Superior temporal gyrus (tissue), 1 donor: ENCODE results near the gene KCNK5.
A peak's percentile ranks its signal among the peaks of the same experiment; 100 is the strongest.

ENCODE experiments used
- DNase-seq: peaks from one replicate; pipeline ENCODE4 v3.0.0-alpha.2; 2016; ENCODE audit errors: extremely low spot score

Gene KCNK5, protein sequence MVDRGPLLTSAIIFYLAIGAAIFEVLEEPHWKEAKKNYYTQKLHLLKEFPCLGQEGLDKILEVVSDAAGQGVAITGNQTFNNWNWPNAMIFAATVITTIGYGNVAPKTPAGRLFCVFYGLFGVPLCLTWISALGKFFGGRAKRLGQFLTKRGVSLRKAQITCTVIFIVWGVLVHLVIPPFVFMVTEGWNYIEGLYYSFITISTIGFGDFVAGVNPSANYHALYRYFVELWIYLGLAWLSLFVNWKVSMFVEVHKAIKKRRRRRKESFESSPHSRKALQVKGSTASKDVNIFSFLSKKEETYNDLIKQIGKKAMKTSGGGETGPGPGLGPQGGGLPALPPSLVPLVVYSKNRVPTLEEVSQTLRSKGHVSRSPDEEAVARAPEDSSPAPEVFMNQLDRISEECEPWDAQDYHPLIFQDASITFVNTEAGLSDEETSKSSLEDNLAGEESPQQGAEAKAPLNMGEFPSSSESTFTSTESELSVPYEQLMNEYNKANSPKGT

DNA sequence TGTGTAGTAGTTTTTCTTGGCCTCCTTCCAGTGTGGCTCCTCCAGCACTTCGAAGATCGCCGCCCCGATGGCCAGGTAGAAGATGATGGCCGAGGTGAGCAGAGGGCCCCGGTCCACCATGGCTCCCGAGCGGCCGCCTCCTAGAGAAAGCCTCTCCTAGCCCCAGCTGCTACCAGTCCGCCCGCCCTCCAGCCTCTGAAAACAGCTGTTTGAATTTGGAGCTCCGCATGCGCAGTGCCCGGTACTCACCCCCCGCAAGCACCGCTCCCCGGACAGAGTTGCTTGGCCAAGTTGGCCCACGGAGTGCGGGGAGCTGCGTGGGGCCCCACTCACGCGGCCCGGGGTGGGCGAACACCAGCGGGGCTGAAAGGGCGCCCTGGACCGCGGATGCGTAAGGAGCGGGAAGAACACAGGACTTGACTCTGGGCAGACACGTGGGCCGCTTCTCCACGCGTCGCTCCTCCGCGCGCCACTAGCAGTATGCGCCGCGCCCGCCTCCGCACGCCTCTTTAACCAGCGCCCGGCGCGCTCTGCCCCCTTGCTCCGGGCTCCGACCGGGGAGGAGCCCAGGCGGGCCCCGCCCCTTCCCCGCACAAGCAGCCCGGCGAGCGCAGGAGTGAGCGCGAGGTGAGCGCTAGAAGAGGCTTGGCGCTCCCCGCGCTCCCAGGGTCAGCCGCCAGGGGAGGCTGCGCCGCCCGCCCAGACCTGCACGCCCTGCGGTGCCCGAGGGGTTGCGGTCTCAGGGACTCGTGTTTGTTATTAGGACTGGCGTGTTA, at the start of gene KCNK5:
TSS of gene KCNK5 (minus strand) at position 484 of the 776 bp plus-strand sequence. CDS start at position 120, 364 bp downstream.
- DNase-seq: peak; percentile 24

DNA sequence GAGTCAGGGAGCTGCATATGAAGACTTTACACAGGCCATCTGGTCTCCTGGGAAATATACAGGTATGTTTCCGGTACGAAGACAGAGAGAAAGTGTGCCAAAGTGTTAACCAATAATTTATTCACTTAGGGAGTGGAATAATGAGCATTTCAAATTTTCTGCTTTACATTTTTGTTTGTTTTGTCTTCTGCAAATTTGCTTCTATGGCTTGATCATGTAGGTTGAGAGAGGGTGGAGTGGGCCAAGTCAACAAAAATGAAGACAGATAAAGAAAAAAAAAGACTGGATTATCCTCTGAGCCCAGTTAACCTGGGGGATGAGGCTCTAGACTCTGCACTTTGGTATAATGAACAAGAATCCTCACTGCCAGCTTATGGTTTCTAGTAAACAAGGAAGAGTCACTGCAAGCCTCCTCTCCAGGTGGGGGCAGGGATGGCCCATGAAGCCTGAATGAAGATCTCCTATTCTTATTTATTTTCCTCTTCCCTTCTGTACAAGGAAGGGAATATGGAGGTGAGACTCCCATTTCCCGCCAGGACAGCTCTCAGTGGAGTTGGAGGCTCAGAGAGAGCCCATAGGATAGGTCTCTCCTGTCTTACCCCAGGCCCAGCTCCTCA, 47.2 kb upstream of the KCNK5 start:
- no peak for DNase-seq

DNA sequence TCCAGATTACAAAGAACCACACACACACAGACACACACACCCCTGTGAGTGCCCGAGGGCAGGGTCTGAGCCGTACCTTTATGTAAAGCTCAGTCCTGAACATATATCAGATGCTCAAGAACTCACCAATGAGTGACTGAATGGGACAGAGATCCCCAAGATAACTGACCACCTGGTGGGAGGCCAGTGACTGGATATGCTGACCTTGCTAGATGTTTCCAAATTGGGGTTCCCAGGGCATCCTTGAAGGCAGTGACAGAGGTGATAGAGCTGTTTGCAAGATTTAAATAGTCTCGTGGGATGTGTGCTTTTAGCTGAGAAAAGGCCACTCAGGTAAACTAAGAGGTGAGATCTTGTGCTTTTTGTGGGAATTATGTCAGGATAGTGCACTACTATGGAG, 45.6 kb upstream of the KCNK5 start:
- no peak for DNase-seq

DNA sequence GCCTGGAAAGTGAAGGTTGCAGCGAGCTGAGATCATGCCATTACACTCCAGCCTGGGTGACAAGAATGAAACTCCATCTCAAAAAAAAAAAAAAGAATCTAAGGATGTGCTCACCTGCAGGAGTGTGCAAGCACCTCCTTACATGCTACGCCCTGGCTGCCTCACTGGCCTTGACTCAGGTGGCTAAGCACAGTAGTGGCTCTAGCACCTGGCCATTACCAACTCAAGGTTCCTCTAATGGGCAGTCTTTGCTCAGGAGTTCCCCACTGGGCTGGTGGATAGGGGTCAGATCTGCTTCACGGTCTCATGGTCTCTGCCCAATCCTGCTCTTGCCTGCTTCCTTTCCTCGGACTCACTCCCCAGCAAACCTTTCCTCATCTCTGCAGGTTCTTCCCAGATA, 45.2 kb upstream of the KCNK5 start:
- DNase-seq: no peak

DNA sequence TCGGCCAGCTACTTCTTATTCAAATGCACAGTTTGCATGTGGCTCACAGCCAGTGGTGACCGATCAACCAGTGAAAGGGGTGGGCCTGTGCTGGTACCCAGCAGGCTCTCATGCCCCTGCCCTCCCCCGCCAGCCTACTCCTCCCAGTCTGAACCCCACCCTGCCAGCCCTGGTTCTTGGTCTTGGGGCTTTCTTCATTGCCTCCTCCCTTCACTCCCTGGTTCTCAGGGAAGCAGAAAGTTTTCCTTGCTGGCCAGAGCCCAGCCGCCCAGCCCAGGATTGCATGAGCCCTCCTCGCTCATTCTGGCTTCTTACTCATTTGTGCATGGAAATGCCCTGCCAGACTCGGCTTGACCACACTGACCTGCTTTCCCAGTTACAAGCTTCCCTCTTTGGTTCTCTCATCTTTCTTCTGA, 44.1 kb upstream of the KCNK5 start:
- no peak for DNase-seq

DNA sequence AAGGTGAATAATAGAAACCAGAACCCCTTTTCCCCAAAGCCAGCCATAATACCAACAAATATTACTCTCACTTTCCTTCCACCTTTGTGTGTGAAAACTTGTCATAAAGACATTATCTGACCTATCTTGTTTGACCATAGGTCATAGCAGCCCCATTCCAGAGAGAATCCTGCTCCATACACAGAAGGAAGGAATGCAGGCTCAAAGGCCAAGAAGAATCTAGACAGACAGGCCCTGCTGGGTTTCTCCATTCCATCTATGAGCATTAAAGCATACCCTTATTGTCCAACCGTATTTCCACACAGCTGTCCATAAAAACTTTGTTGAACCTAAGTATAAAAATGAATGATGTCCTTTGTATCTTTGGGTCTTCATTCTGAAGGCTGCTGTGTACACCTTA, 40.7 kb upstream of the KCNK5 start:
- no peak for DNase-seq

DNA sequence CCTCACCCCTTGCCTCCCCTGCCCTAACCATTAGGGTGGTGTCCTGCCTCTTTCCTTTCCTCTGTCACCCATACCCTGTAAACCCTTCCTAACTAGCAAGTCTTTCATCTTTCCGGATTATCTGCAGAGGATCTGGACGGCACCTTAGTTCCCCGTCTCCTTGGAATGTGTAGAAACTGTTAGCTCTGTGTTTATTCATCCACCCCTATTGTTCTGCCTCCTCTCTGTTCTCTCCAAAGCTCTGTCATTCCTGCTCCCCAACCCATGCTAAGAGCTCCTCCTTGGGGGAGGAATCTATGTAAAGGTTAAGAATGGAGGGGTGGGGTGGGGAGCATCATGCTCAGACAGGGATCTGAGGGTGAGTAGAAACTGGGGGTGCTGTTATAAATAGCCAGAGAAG, 39.4 kb upstream of the KCNK5 start:
- no peak for DNase-seq

DNA sequence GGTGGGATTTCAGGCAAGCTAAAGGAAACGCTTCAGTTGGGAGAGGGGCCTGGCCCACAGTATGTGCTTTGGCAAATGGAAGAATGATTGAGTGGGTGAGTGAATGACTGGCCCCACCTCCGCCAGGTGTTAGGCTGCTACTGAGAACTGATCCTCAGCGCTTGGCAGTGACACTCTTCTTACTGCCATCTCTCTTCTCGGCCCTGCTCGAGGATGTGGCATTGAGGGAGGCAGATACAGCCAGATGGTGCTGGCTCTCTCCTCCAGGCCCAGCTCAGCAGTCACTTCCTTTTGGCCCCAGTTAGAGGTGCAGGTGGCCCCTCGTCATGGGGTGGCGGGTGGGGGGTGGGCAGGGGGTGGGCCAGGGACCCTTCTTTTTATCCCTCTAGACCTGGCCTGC, 38.9 kb upstream of the KCNK5 start:
- DNase-seq: no peak

DNA sequence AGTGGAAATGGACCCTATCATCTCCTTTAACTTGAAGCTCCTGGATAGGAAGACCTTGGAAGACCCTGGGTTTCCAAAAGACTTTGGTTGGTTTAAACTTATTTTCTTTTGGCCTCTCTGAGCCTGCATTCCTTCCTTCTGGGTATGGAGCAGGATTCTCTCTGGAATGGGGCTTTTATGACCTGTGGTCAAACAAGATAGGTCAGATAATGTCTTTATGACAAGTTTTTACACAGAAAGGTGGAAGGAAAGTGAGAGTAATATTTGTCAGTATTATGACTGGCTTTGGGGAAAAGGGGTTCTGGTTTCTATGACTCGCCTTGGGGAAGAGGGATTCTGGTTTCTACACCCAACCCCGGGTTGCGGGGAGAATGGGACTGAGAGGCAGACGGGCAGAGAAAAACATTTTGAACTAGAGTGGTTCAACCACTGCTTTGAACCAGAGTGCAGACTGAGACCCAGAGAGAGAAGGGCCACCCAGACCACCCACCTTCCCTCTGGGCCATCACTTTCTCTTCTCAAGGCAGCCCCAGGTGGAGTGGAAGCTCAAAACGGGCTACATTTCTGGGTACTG, 37.6 kb upstream of the KCNK5 start:
- no peak for DNase-seq

DNA sequence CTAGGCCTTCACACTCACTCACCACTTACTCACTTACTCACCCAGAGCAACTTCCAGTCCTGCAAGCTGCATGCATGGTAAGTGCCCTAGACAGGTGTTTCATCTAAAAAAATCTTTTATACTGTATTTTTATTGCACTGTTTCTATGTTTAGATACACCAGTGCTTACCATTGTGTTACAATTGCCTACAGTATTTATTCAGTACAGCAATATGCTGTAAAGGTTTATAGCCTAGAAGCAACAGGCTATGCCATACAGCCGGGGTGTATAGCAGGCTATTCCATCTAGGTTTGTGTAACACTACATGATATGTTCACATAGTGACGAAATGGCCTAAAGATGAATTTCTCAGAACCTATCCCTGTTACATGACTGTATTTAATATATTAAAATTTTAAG, 37.1 kb upstream of the KCNK5 start:
- DNase-seq: no peak

DNA sequence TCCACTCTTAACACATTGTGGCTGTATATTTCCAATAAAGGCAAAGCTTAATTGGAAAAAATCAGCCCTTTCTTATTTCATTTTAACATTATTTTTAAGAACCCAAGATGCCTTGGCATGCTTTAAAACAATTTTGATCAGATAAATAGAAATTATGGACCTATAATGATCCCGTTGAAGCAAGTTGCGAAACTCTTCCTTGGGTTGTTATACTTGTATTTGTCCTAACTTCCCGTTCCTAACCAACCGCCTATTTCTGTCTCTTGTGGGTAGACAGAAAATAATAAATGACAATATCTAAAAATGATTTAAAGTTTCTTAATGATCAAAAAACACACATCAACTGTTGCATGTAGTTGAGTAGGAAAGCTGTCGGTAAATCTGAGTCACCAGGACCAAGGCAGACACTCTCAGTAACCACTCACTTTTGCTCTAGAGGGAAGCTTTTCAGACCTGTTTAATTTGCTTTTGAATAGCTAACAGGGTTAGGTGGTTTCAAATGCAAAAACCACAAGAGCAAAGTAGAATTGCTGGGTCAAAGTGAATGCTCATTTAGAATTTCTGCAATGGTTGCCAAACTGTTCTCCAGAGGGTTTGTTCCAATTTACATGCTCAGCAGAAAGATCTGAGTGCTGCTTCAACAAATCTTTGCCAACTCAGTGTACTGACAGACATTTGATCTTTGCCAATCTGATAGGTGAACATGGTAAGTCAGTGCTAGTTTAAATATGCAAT, 34.2 kb upstream of the KCNK5 start:
- no peak for DNase-seq

DNA sequence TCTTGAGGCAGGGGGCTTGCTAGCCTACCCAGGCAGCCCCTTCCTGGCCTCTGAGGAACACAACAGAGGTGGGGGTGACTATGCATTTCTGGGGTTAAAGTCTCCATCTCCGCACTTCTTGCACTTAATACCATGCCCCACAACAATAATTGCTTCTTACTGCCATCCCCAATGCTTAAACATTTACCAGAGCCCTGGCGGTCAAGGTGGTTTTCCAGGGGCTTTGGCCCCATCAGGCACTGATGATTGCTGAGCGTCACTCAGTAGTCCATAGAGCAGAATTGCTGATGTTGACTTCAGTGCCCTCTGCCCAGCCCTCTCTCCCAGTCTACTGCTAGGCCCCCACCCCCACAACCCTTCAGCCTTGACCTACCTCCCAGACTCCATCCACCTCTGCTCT, 32.5 kb upstream of the KCNK5 start:
- no peak for DNase-seq

DNA sequence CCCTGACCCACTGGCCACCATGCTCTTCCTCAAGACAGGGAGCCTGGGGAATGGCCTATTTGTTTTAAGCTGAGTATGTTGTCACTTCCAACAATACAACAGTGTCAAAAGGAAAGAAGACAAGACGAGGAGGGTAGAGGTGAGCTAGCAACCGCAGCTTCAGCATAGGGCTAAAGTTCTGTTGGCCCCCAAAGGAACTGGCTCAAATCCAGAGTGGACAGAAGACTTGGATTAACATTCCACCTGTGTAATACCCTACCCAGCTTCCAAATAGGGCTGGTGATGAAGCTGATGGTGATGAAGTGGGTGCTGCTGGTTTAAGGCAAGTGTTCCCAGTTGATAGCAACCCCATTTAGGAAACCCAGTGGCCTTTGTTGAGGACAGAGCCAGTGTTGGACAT, 31.7 kb upstream of the KCNK5 start:
- DNase-seq: no peak

DNA sequence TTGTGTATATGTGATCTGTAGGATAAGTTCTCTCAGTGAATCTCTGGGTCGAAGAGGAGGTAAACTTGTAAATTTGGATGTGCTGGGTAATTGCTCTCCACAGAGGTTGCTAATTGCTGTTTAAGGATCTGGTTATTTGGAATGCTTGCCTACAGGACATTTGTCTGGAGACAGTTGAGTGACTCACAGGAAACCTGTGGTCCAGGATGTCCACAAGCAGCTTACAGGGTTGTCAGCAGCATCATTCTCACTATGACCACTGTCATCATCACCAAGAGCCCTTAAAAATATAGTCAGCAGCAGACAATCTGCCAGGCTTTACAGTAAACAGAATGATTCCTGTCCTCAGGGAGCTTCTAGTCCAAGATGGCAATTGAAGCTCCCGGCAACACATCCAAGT, 31.2 kb upstream of the KCNK5 start:
- no peak for DNase-seq

DNA sequence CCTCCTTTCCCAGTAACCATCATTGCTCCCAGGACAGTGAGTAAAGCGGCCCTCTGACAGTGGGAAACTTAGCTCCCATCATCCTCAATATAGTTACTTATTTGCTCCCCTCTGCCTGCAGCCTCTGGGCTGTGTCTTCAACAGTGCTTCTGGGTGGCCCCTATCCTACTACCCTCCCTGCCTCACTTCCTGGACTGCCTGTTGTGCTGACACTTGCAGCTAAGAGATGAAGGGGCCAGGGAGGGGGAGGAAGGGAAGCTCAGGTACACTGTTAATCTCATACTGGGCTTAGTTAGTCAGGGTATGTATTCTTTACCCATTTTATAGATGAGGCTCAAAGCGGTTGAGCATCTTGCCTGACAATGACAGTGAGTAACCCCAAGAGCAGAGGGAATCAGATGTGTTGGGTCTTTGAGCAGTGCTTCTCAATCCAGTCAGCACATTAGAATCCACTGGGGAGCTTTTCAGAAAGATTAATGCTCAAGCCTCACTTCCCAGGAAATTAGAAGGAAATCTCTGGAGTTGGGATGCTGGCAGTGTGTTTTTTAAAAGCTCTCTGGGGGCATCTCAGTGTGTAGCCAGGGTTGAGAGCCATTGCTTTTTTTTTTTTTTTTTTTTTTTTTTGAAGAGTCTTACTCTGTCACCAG, 27.1 kb upstream of the KCNK5 start:
- DNase-seq: no peak

DNA sequence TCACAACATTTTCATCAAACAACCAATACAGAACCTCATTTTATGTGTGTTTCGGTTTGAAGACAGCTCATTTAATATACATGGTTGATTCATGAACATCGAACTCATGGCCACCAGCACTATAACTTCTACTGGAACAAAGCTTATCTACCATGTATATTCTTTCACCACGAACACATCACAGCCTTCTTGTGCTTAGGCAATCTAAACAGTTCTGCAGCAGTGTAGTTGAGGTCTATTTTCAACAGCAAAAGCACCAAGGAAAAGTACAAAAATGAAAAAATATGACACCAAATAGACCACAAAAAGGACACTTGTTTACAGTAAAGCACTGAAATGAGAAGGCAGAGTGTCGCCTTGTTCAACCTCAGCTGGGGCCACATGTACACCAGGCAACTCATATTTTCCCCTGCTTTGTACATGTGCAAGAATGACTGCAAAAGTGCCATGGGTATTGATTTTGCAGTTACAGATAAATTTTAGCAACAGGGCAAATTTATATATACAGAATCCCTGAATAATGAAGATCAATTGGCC, 25.8 kb upstream of the KCNK5 start:
- no peak for DNase-seq

DNA sequence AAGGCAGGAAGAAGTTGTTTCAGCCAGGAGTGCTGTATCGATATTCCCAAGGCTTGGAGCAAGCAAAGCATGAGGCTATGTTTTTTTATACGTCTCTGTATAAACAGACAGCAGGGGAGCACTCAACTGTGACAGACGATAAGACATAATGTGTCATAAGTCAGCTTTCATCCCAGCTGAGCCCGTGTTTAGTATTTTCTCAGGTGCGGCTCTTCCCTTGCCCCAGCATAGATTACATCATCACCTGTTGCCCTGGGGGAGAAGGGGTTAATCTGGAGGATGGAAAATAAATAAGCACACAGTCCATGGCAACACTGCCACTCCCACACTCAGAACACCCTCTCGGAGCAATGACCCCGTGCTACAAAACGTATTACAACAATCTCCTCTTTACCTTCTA, 22.1 kb upstream of the KCNK5 start:
- no peak for DNase-seq

DNA sequence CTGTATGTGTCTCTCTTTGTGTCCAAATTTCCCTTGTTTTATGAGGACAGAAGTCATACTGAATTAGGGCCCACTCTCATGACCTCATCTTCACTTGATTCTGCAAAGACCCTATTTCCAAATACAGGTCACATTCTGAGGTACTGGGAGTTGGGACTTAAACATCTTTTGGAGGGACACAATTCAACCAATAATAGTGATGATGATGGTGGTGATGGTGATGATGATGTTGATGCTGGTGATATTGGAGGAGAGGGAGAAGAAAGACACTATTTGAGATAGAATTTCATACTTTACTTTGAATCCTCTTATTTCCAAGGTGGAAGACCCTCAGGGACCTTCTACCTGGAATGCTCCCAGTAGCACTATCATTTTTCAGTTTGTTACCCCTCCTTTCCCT, 21.2 kb upstream of the KCNK5 start:
- no peak for DNase-seq

DNA sequence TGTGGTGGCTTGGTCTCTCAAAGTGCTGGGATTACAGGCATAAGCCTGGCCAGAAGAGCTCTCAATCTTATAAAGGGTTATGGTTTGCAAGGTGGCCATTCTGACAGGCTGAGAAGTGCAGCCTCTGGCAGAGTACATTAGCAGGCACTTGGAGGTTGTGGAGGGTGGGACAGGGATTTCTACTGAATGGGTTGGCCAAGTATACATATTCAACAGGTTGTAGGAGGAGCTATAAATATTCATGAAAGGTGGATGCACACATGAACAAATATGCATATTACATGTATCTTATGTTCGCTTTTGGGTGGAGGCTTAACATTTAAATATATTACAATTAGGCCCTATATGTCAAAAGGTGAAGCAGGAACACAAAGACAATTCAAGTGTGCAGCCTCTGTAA, 20.0 kb upstream of the KCNK5 start:
- no peak for DNase-seq

DNA sequence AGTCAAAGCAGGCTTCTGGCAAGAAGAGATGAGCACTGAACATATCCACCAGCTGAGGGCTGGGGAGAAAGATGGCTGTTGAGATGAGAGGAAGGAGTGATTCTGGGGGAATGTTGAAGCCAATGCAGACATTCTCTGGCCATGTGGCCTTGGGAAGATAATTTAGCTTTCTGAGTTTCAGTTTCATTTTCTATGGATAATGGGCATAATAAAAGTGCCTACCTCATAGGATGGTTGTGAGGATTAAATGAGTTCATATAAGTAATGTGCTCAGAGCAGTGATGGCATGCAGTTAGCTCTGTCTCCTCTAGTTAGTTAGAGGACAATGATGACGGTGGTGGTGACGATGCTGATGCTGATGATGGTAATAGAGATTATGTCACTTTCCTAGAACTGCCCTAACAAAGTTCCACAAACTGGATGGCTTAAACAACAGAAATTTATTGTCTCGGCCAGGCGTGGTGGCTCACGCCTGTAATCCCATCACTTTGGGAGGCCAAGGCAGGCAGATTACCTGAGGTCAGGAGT, 18.5 kb upstream of the KCNK5 start:
- no peak for DNase-seq

DNA sequence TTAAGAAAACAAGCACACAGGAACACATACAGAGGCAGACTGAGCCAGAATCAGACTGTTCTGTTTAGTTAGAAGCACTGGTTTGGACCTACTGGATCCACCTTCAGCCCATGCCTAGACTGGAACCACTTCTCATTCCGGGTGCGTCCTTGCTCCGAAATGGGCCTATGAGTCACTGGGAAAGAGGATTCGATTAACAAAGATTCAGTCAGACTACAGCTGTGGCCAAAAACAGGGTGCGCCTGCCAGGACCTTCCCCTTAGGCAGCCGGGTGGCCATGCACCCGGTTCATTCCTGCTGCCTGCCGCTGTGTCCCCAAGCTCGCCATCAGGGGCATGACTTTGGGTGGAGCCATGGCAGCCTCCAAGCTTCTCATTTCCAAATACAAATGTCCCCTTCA, 14.5 kb upstream of the KCNK5 start:
- no peak for DNase-seq
